GM10266 (cell line): Measurements from ENCODE around the gene PPM1A.

Source experiments
- DNase-seq: peaks from one replicate; pipeline ENCODE4 v3.0.0; 2012; ENCODE audit errors: extremely low spot score
- CTCF ChIP-seq: IDR thresholded peaks from 2 replicates; pipeline ENCODE4 v1.5.1; 2012; ENCODE audit warnings: mild to moderate bottlenecking, low read depth; ENCODE audit not compliant: control insufficient read depth, insufficient read depth; ENCODE audit errors: missing control alignments

PPM1A gene

GRCh38 chr14:60348211-60348610 lies 99.2 kb downstream of the PPM1A start:
- no peak for DNase-seq

More at GRCh38 chr14:60348211-60348610, 99.2 kb downstream of the PPM1A start:
- no peak for TF ChIP-seq CTCF
